GM21423 (cell line): ENCODE results near the gene ARL2.

Experiments
- ATAC-seq: cut with Tn5 transposase; IDR thresholded peaks from one replicate; pipeline ENCODE4 v1.9.1; 2021; ENCODE audit warnings: mild to moderate bottlenecking, moderate library complexity; ENCODE audit not compliant: unreplicated experiment

ARL2 gene

GRCh38 chr11:65045061-65045460 is 31.1 kb downstream of the ARL2 start:
- no peak for ATAC-seq

- ATAC-seq, result no peak
These were observed 31.8 kb downstream of the ARL2 start for GRCh38 chr11:65045728-65046127.

- ATAC-seq, result no peak
These were observed 33.8 kb downstream of the ARL2 start for GRCh38 chr11:65047581-65048422.

GRCh38 chr11:65051398-65051858 is 37.5 kb downstream of the ARL2 start:
- no peak for ATAC-seq

GRCh38 chr11:65053827-65054508 is 40.0 kb downstream of the ARL2 start:
- ATAC-seq, result no peak

- ATAC-seq, result no peak
These were observed 41.6 kb downstream of the ARL2 start for GRCh38 chr11:65055538-65055937.

- ATAC-seq, result no peak
These were observed 43.0 kb downstream of the ARL2 start for GRCh38 chr11:65056999-65057398.

- ATAC-seq, result no peak
These were observed 43.6 kb downstream of the ARL2 start for GRCh38 chr11:65057526-65057925.

GRCh38 chr11:65058012-65058411 is 44.1 kb downstream of the ARL2 start:
- ATAC-seq, result no peak

GRCh38 chr11:65058419-65059054 is 44.6 kb downstream of the ARL2 start, which contains the start of gene NAALADL1:
NAALADL1 (minus strand) TSS chr11:65058553; CDS start chr11:65058521, 32 bp downstream.
- ATAC-seq, result no peak

GRCh38 chr11:65059523-65059922 is 45.6 kb downstream of the ARL2 start:
- ATAC-seq, result no peak

- ATAC-seq, result no peak
These were observed 46.2 kb downstream of the ARL2 start for GRCh38 chr11:65059959-65060824.

- no peak for ATAC-seq
These were observed 47.0 kb downstream of the ARL2 start for GRCh38 chr11:65060913-65061408.

- no peak for ATAC-seq
These were observed 49.6 kb downstream of the ARL2 start for GRCh38 chr11:65063532-65063931.

GRCh38 chr11:65064847-65065240 is 50.9 kb downstream of the ARL2 start:
- ATAC-seq, result no peak

GRCh38 chr11:65065851-65066250 is 51.9 kb downstream of the ARL2 start:
- no peak for ATAC-seq

GRCh38 chr11:65066315-65066714 is 52.4 kb downstream of the ARL2 start:
- ATAC-seq, result no peak

- no peak for ATAC-seq
These were observed 52.9 kb downstream of the ARL2 start for GRCh38 chr11:65066805-65067291.

- ATAC-seq, result no peak
These were observed 53.5 kb downstream of the ARL2 start for GRCh38 chr11:65067446-65067845.

GRCh38 chr11:65069217-65069616 is 55.3 kb downstream of the ARL2 start:
- no peak for ATAC-seq
